ENCODE results near the gene MGAT4B.
"Not testable (repeated sequence)": the region's sequence is repeated elsewhere in the genome, so short reads cannot be mapped to it uniquely, and the experiment has no call there.

Gene MGAT4B

GRCh38 chr5:179795049-179795862 lies 11.4 kb downstream of the MGAT4B start:
- DNase-seq (ENCODE audit: low read depth in 2 of 2) = no peak

- no peak for DNase-seq (ENCODE audit: low read depth in 2 of 2)
Observed at GRCh38 chr5:179794575-179794974, 12.1 kb downstream of the MGAT4B start.

GRCh38 chr5:179794171-179794570 lies 12.5 kb downstream of the MGAT4B start:
- no peak for DNase-seq (ENCODE audit: low read depth in 2 of 2)

- no peak for DNase-seq (ENCODE audit: low read depth in 2 of 2)
Observed at GRCh38 chr5:179793468-179794139, 13.1 kb downstream of the MGAT4B start, which contains the start of gene LTC4S. Gene LTC4S (plus strand): TSS chr5:179793986. CDS start chr5:179794081, 95 bp downstream.

- no peak for DNase-seq (ENCODE audit: low read depth in 2 of 2)
Observed at GRCh38 chr5:179792612-179793467, 13.8 kb downstream of the MGAT4B start.

GRCh38 chr5:179791881-179792611 lies 14.6 kb downstream of the MGAT4B start:
- DNase-seq (ENCODE audit: low read depth in 2 of 2) = no peak

GRCh38 chr5:179789278-179789677 lies 17.4 kb downstream of the MGAT4B start:
- not testable (repeated sequence) for DNase-seq (ENCODE audit: low read depth in 2 of 2)

- DNase-seq (ENCODE audit: low read depth in 2 of 2) = no peak
Observed at GRCh38 chr5:179788193-179788854, 18.3 kb downstream of the MGAT4B start.

- DNase-seq (ENCODE audit: low read depth in 2 of 2) = no peak
Observed at GRCh38 chr5:179786861-179787260, 19.8 kb downstream of the MGAT4B start.

GRCh38 chr5:179783128-179783527 lies 23.5 kb downstream of the MGAT4B start:
- no peak for DNase-seq (ENCODE audit: low read depth in 2 of 2)

- DNase-seq (ENCODE audit: low read depth in 2 of 2) = no peak
Observed at GRCh38 chr5:179781846-179782245, 24.8 kb downstream of the MGAT4B start.

- no peak for DNase-seq (ENCODE audit: low read depth in 2 of 2)
Observed at GRCh38 chr5:179780362-179780761, 26.3 kb downstream of the MGAT4B start.

- DNase-seq (ENCODE audit: low read depth in 2 of 2) = no peak
Observed at GRCh38 chr5:179779826-179780225, 26.8 kb downstream of the MGAT4B start.

GRCh38 chr5:179778591-179778990 lies 28.1 kb downstream of the MGAT4B start:
- DNase-seq (ENCODE audit: low read depth in 2 of 2) = no peak

- DNase-seq (ENCODE audit: low read depth in 2 of 2) = no peak
Observed at GRCh38 chr5:179777909-179778308, 28.8 kb downstream of the MGAT4B start.

- no peak for DNase-seq (ENCODE audit: low read depth in 2 of 2)
Observed at GRCh38 chr5:179777456-179777855, 29.2 kb downstream of the MGAT4B start.

- DNase-seq (ENCODE audit: low read depth in 2 of 2) = no peak
Observed at GRCh38 chr5:179776411-179776938, 30.2 kb downstream of the MGAT4B start.

GRCh38 chr5:179774442-179774841 lies 32.2 kb downstream of the MGAT4B start:
- no peak for DNase-seq (ENCODE audit: low read depth in 2 of 2)

- no peak for DNase-seq (ENCODE audit: low read depth in 2 of 2)
Observed at GRCh38 chr5:179773686-179774040, 33.0 kb downstream of the MGAT4B start.

GRCh38 chr5:179772351-179772750 lies 34.3 kb downstream of the MGAT4B start:
- no peak for DNase-seq (ENCODE audit: low read depth in 2 of 2)
